ENCODE measurements around the gene GABRP.

- TF ChIP-seq, protein P1, sequence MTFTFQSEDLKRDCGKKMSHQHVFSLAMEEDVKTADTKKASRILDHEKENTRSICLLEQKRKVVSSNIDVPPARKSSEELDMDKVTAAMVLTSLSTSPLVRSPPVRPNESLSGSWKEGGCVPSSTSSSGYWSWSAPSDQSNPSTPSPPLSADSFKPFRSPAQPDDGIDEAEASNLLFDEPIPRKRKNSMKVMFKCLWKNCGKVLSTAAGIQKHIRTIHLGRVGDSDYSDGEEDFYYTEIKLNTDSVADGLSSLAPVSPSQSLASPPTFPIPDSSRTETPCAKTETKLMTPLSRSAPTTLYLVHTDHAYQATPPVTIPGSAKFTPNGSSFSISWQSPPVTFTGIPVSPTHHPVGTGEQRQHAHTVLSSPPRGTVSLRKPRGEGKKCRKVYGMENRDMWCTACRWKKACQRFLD (tag by site-specific recombination; IDR thresholded peaks at IDR 0.05): no peak
- TF ChIP-seq, protein P2, sequence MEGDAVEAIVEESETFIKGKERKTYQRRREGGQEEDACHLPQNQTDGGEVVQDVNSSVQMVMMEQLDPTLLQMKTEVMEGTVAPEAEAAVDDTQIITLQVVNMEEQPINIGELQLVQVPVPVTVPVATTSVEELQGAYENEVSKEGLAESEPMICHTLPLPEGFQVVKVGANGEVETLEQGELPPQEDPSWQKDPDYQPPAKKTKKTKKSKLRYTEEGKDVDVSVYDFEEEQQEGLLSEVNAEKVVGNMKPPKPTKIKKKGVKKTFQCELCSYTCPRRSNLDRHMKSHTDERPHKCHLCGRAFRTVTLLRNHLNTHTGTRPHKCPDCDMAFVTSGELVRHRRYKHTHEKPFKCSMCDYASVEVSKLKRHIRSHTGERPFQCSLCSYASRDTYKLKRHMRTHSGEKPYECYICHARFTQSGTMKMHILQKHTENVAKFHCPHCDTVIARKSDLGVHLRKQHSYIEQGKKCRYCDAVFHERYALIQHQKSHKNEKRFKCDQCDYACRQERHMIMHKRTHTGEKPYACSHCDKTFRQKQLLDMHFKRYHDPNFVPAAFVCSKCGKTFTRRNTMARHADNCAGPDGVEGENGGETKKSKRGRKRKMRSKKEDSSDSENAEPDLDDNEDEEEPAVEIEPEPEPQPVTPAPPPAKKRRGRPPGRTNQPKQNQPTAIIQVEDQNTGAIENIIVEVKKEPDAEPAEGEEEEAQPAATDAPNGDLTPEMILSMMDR (tag by site-specific recombination; IDR thresholded peaks at IDR 0.05): no peak
- TF ChIP-seq ZNF501 (tag by site-specific recombination; IDR thresholded peaks at IDR 0.05) (no peak), KLF1 (tag by site-specific recombination; IDR thresholded peaks at IDR 0.05) (peak; percentile 71), ZNF391 (tag by site-specific recombination; IDR thresholded peaks at IDR 0.05; ENCODE audit: borderline replicate concordance, low read depth) (no peak), ZNF658 (tag by site-specific recombination; IDR thresholded peaks at IDR 0.05) (no peak), ELK4 (IDR thresholded peaks at IDR 0.05; ENCODE audit: borderline replicate concordance, low read depth, low read length) (no peak), ZNF184 (tag by site-specific recombination; IDR thresholded peaks at IDR 0.05) (no peak), ZNF837 (tag by site-specific recombination; IDR thresholded peaks at IDR 0.05) (no peak), ZBTB1 (tag by site-specific recombination; IDR thresholded peaks at IDR 0.05) (no peak), ZNF394 (tag by site-specific recombination; IDR thresholded peaks at IDR 0.05; ENCODE audit: borderline replicate concordance) (no peak), ZNF544 (tag by site-specific recombination; IDR thresholded peaks at IDR 0.05) (no peak), ZBTB20 (tag by site-specific recombination; IDR thresholded peaks at IDR 0.05) (no peak), ZIC2 (tag by site-specific recombination; IDR thresholded peaks at IDR 0.05) (no peak)
These were observed 78.1 kb downstream of the GABRP start for GRCh38 chr5:170861667-170861916.

Data from HEK293 (cell line).